ENCODE measurements around the gene JDP2. TPM values are rescaled to one million over a fixed set of nuclear protein-coding genes. Genes with fewer than 3 reads are reported as not detected.

JDP2 gene
- total and polyA plus RNA-seq, 2 of the 4 experiments (the other 2 are of a cell fraction) = 35.7 to 38.4 TPM

GRCh38 chr14:75391953-75392352 lies 35.9 kb upstream of the JDP2 start:
- 79% methylated on average over 5 of the region's 7 CpGs; no CpG with 5 or more reads in 1 of the 2 experiments for WGBS, 2 experiments (ENCODE audit: extremely low coverage in 2 of 2, insufficient read length in 1 of 2)
- Histone ChIP-seq H3K9me1 (ENCODE audit: insufficient read depth, low read length) (no peaks in the 10 kb centered on the region), H4K91ac (ENCODE audit: insufficient read depth, low read depth, low read length) (no peak overlapping the region), H4K20me1 (ENCODE audit: insufficient read depth, low read length) (no peaks in the 10 kb centered on the region), H3K9ac (ENCODE audit: low read depth, low read length) (no peak overlapping the region), H3K36me3 (ENCODE audit: control insufficient read depth, insufficient read depth, low read length) (no peaks in the 10 kb centered on the region), H3K4me1 (ENCODE audit: control insufficient read depth, insufficient read depth, low read length) (no peaks in the 10 kb centered on the region), H2AK5ac (ENCODE audit: low read depth, low read length) (no peak overlapping the region), H3K27ac (ENCODE audit: insufficient read depth, low read length) (no peak overlapping the region), H2AFZ (replicated peaks; ENCODE audit: low read length, poor library complexity) (no peak overlapping the region), H3K14ac (replicated peaks; ENCODE audit: low read depth, low read length) (no peak overlapping the region), H2BK15ac (ENCODE audit: low read depth, low read length) (no peak overlapping the region), H3K18ac (ENCODE audit: low read depth, low read length) (no peak overlapping the region), H3K9me3 (ENCODE audit: control insufficient read depth, insufficient read depth, low read length) (no peaks in the 10 kb centered on the region; the same call in 1 of the 2 replicates), H3K23ac (ENCODE audit: low read depth, low read length) (no peak overlapping the region), H2BK5ac (ENCODE audit: low read depth, low read length, poor library complexity, severe bottlenecking) (no peak overlapping the region), H3K79me1 (ENCODE audit: low read depth in 1 of 2, low read length in 2 of 2) (no peaks in the 10 kb centered on the region), H3K4me3 (ENCODE audit: insufficient read depth, low read depth, low read length) (no peak overlapping the region), H3K56ac (ENCODE audit: extremely low read depth, insufficient read depth, low read length) (no peak overlapping the region), H2BK20ac (ENCODE audit: low read depth, low read length) (no peak overlapping the region), H3K27me3 (ENCODE audit: control insufficient read depth, insufficient read depth, low read length) (peaks cover 39% of the 10 kb centered on the region), H3K4ac (ENCODE audit: low read depth, low read length) (no peak overlapping the region), H2AK9ac (replicated peaks; ENCODE audit: low read depth, low read length, poor library complexity) (no peak overlapping the region), H4K5ac (ENCODE audit: low read depth, low read length) (no peak overlapping the region), H2BK120ac (ENCODE audit: low read depth, low read length) (no peak overlapping the region), H4K8ac (ENCODE audit: low read depth in 2 of 2, low read length in 2 of 2) (no peak overlapping the region), H3K4me2 (ENCODE audit: low read depth, low read length) (no peak overlapping the region)
- in situ Hi-C loops (cut with MboI; ENCODE audit: low sequenced_read_pairs) (no loop called here), intact Hi-C loops (cut with micrococcal nuclease) (no loop called here), dilution Hi-C loops (cut with HindIII; ENCODE audit: low sequenced_read_pairs, unreplicated experiment) (no loop called here)
- DNase-seq (no peak), ATAC-seq (ENCODE audit: low read depth) (no peak)
- ChIA-PET POLR2A (ENCODE audit: unreplicated experiment) (no interaction called here), CTCF (no interaction called here)
- BruUV-seq (replicated peaks) = no TSS peak
- TF ChIP-seq FOS (IDR thresholded peaks at IDR 0.05; ENCODE audit: low read depth, low read length) = no peak
- TF ChIP-seq RCOR1 (IDR thresholded peaks at IDR 0.05; ENCODE audit: insufficient replicate concordance, low read length) = no peak
- no peak for TF ChIP-seq MAFK (IDR thresholded peaks at IDR 0.05; ENCODE audit: low read depth, low read length)
- no peak for TF ChIP-seq CEBPB (IDR thresholded peaks at IDR 0.05; ENCODE audit: low read depth, low read length)
- TF ChIP-seq, protein P1, sequence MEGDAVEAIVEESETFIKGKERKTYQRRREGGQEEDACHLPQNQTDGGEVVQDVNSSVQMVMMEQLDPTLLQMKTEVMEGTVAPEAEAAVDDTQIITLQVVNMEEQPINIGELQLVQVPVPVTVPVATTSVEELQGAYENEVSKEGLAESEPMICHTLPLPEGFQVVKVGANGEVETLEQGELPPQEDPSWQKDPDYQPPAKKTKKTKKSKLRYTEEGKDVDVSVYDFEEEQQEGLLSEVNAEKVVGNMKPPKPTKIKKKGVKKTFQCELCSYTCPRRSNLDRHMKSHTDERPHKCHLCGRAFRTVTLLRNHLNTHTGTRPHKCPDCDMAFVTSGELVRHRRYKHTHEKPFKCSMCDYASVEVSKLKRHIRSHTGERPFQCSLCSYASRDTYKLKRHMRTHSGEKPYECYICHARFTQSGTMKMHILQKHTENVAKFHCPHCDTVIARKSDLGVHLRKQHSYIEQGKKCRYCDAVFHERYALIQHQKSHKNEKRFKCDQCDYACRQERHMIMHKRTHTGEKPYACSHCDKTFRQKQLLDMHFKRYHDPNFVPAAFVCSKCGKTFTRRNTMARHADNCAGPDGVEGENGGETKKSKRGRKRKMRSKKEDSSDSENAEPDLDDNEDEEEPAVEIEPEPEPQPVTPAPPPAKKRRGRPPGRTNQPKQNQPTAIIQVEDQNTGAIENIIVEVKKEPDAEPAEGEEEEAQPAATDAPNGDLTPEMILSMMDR (conservative IDR thresholded peaks at IDR 0.05; ENCODE audit: low read depth, low read length) = no peak
- no peak for TF ChIP-seq MAZ (IDR thresholded peaks at IDR 0.05; ENCODE audit: borderline replicate concordance, low read depth, low read length)
- TF ChIP-seq CHD1 (IDR thresholded peaks at IDR 0.05; ENCODE audit: low read depth, low read length) = no peak
- TF ChIP-seq NFE2L2 (IDR thresholded peaks at IDR 0.05; ENCODE audit: low read depth, low read length) = no peak
- no peak for TF ChIP-seq RAD21 (IDR thresholded peaks at IDR 0.05; ENCODE audit: low read length)
- no peak for TF ChIP-seq BHLHE40 (IDR thresholded peaks at IDR 0.05; ENCODE audit: low read depth, low read length)
- no peak for TF ChIP-seq MXI1 (IDR thresholded peaks at IDR 0.05; ENCODE audit: borderline replicate concordance, low read depth, low read length)
